ENCODE results near the gene POLR3A.

The POLR3A gene

DNA sequence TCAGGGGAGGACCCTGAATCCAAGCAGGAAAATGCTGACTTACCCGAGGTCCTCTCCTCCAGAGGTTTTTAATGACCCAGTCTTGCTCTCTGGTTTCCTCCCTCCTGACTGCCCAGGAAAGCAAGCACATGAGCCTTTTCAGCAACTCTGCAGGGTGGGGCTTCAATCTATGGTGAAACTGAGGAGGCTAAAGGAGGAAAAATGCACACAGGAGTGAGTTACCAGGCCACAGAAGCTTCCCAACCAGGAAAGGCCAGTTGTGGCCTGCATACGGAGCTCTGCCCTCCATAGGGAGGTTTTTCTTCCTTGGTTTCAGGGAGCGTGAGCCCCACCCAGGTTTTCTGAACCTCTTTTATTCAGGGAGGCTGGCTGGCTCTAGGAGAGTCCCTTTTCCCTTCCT is 88.7 kb downstream of the POLR3A start:
- DNase-seq, result no peak

DNA sequence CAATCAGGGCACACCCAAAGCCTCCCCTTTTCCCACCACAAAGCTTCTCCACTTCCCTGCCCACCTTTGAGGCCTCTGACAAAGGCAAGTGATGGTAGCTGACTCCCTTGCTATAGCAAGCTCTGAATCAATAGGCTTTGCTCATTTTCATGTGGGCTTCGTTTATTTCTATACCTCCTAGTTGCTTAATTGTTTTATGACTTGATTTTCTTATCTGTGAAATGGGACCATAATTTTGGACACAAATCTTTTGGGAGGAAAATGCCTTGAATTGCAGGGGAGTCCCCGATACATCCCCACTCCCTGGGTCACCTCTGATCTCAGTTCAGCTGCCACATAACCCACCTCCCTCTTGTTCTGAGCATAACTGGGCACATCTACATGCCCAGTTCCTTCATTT is 89.1 kb downstream of the POLR3A start:
- no peak for DNase-seq

GRCh38 chr10:77939561-77940001 is 89.7 kb downstream of the POLR3A start:
- DNase-seq, result no peak

DNA sequence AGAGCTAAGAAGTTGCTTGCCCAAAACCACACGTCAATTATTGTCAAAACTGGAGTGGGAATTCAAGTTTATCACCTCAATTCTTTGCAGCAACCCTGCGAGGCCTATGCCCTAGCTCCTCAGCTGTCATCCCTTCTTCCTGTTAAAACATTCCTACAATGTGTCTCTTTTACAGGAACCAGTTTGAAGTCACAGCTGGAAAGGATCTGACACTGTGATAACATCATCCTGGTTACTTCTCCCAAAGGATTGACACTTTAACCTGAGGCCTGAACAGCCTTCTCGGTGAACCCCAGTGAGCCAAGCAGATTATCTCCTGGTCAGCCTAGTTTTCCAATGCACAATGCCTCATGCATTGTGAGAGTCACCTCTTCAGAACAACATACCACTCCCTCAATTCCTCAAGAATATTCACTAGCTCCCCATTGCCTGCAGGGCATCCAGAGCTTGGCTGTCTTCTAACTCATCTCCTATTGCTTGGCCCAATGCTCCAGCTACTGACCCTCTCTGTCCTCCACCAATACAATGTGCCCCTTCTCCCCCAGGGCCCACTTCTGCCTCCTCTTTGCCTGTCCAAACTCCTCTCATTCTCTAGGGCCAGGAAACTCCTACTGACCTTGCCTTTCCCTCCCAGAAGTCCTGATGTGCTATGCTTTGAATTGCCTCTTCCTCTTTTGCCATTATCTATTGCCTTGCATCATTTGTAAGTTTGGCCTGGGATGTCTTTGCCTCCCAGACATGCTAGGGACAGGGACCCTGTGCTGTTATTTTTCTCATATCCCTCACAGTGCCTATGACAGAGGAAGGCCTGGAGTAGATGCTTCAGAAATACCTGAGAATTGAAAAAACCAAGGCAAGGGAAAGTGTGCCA is 92.4 kb downstream of the POLR3A start:
- DNase-seq, result peak; percentile 79

- DNase-seq, result peak; percentile 6 to 63
These were observed 97.1 kb downstream of the POLR3A start for GRCh38 chr10:77932016-77932715.

GRCh38 chr10:77927402-77928246 is 101.7 kb downstream of the POLR3A start:
- DNase-seq, result peak in 1 of 2 experiments; percentile 29

DNA sequence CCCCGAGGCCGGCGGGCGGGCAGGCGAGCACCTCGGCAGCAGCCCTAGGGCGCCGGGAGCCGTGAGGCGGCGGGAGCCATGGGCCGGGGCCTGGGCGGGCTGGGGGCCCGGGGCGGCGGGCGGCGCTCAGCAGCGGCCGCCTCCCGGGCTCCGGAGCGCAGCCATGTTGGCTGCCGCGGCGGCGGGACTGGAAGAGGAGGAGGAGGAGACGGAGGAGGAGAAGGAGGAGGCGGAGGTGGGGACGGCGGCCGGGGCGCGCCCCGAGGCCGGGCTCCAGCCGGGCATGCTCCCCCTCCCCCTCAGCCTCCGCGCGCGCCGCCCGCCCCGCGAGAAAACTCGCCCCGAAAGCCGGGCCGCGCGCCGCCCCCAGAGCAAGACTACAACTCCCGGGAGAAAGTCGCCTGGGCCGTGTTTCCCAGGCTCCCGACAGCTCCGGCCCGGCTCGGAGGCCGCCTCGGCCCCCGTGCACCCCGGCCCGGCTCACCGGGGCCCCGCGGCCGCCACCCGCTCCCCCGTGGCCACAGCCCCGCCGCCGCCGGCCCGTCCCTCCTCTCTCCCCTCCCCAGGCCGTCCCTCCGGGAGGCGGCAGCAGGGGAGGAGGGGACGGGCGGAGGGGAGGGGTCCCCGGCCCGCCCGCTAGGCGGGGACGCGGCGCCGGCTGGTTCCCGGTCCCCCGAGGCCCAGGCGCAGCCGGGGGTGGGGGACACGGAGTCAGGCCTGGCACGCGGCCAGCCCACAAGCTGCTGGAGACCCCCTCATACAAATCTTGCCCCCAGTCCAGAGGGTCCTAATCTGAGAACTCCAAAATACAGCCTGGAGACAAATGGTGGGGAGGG is 102.5 kb downstream of the POLR3A start, which contains the start of gene DLG5:
Gene DLG5, minus strand, starts transcription at position 190 of the 836 bp plus-strand sequence. CDS start 235 bp downstream, outside the sequence.
- peak; percentile 23 to 24 for DNase-seq

- DNase-seq, result peak in 1 of 2 experiments; percentile 26
These were observed 103.3 kb downstream of the POLR3A start for GRCh38 chr10:77925795-77926565.

DNA sequence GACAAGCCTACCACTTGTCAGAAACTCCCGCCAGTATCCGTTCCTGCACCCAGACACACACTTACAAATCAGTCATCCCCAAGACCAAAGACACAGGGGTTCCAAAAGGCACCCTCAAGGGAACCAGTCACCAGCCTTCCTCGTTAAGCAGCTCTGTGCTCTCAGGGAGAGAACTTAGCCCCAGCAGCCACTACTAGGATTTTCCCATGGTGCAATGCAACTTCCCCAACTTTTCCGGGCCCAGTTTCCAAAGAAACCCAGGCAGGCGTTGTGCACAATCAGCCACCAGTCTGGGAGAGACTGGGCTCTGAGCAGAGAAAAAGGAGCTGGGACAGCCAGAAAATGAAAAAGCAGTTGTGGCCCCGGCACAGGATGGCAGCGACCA is 103.9 kb downstream of the POLR3A start:
- DNase-seq, result peak in 1 of 2 experiments; percentile 46

GRCh38 chr10:77922566-77923179 is 106.6 kb downstream of the POLR3A start:
- DNase-seq, result no peak

DNA sequence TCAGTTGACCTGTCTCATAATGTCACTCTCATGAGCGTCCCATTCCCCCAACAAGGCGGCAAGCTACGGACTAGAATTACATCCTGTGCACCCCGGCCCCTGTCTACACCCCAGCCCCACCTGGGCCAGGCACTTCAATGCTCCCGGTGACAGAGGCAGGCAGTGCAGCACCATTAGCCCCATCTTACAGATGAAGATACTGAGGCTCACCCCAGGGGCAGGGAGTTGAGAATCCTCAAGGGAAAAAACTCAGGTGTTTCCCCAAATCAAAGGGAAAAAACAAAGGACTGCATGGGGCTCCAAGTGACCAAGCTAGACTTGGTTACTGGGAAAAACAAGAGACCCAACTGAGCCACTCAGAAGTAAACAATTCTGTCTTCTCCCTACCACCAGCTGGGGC is 107.3 kb downstream of the POLR3A start:
- no peak for DNase-seq

DNA sequence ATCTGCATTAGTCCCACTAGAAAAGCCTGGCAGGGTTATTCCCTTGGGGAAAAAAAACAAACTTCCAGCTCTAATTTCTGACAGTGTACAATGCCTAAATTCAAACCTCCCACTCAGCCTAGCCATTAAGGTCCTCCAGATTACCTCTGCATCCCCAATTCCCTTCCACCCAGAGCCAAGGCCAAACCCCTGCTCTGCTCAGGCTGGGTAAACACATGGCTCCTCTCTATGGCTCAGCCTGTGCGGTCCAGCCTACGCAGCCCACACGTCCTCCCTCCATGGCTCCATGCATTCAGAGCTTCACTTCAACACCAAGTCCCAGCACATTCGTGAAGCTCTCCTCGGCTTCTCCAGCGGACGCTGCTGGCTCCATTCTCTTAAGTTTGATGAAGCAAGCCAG is 107.9 kb downstream of the POLR3A start:
- no peak for DNase-seq

DNA sequence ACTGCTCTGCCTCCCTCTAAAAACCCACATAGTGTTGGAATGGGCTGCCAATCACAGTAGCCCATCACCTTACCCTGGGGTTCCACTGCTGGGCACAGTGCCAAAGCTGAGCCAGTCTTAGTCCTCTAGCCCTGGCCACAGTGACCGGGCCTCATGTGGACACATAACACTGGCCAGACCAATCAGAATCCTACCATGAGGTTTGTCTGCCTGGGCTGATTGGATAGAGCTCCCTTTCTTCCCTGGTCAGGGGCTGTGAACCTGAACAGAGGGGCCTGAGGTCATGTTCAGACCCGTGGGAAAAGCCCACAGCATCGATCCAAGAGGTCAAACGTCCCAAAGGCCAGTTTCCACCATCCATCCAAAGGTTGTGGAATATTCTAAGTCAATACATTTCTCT is 108.8 kb downstream of the POLR3A start:
- no peak for DNase-seq

GRCh38 chr10:77919713-77920108 is 109.6 kb downstream of the POLR3A start:
- no peak for DNase-seq
